ENCODE measurements around the gene FOXL3.
A peak's percentile ranks its signal among the peaks of the same experiment; 100 is the strongest.

Gene FOXL3

GRCh38 chr7:329691-330281, 39.8 kb downstream of the FOXL3 start:
- no peak for TF ChIP-seq CTCF (IDR thresholded peaks at IDR 0.05)
- Histone ChIP-seq H3K4me3 (no peak overlapping the region), H3K27ac (no peak overlapping the region)
- no peak for DNase-seq (ENCODE audit: low spot score)

DNA sequence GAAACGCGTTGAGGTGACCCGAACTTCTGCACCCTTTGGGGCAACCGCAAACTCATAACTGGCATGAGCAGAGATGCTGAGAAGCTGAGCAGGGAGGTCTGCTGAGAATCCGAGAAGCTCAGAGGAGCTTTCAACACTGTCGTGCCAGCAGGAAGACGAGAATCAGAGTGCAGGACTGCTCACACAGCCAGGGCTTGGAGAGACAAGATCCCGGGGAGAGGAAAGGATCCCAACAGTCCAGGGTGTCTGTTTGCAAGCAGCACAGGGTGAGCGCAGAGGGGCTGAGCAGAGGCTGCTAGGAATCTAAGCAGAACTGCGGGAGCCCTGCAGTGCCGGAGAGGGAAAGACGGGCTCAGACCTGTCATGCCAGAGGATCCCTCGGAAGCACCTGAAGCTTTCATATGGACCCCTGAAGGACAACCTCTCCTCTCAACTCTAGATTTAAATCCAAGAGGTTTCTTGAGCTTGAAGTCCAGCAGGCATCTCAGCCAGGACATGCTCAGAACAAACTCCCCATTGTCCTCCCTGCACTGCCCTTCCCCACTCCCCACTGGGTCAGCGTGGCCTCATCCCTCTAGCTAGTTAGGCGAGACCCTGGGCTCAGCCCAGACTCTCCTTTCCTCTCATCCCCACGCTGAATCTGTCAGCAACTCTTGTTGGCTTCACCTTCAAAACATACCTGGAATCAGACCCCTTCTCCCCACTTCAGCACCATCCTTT, 40.7 kb downstream of the FOXL3 start:
- no peak for DNase-seq (ENCODE audit: low spot score)
- Histone ChIP-seq H3K27ac (no peak overlapping the region), H3K4me3 (no peak overlapping the region)

DNA sequence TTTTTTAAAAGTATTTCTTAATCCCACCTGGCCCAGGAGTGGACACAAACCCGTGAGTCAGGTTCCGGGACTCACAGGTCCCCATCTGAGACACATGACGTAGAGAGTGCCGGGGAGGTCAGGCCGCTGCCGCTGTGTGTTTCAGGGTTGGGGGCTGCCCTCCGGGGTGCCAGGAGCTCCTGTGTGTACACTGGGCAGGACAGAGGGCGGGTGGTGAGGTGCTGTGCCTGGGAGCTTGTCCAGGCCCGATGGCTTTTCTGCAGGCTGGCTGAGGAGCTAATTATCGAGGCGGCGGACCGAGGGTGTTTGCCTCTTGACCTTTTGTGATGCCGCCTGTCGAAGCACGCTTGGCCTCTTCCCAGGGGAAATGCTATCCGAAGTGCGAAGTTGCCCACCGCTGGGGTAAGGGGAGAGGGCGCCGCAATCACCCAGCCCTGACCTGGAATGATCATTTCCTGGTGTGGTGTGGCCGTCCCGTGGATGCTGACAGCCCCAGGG, 42.1 kb downstream of the FOXL3 start:
- H3K27ac ChIP-seq, result peak overlapping the region in 1 of 2 donors; percentile 89
- peak overlapping the region; percentile 73 for H3K4me3 ChIP-seq
- TF ChIP-seq CTCF (IDR thresholded peaks at IDR 0.05), result no peak
- DNase-seq (ENCODE audit: low spot score), result no peak

More for the DNA sequence above, 40.7 kb downstream of the FOXL3 start:
- no peak for TF ChIP-seq CTCF (IDR thresholded peaks at IDR 0.05)

- peak; percentile 97 for TF ChIP-seq CTCF (IDR thresholded peaks at IDR 0.05)
- Histone ChIP-seq H3K4me3 (peak overlapping the region; percentile 73), H3K27ac (peak overlapping the region in 1 of 2 donors; percentile 89)
- DNase-seq (ENCODE audit: low spot score), result no peak
These were observed 42.8 kb downstream of the FOXL3 start for GRCh38 chr7:332646-333392.

- Histone ChIP-seq H3K27ac (peak overlapping the region in 1 of 2 donors; percentile 89), H3K4me3 (peak overlapping the region; percentile 73)
- no peak for DNase-seq (ENCODE audit: low spot score)
- no peak for TF ChIP-seq CTCF (IDR thresholded peaks at IDR 0.05)
These were observed 43.4 kb downstream of the FOXL3 start for GRCh38 chr7:333393-333764.

GRCh38 chr7:334618-335357, 44.8 kb downstream of the FOXL3 start:
- Histone ChIP-seq H3K27ac (no peak overlapping the region), H3K4me3 (no peak overlapping the region)
- no peak for DNase-seq (ENCODE audit: low spot score)
- TF ChIP-seq CTCF (IDR thresholded peaks at IDR 0.05), result no peak

Data from coronary artery (tissue), 2 donors.